ENCODE results near the gene COL7A1. TPM values are rescaled to one million over a fixed set of nuclear protein-coding genes. Genes with fewer than 3 reads are reported as not detected.

COL7A1 gene
- total RNA-seq, 1 experiment from 2014 or later, result 8.1 TPM

DNA sequence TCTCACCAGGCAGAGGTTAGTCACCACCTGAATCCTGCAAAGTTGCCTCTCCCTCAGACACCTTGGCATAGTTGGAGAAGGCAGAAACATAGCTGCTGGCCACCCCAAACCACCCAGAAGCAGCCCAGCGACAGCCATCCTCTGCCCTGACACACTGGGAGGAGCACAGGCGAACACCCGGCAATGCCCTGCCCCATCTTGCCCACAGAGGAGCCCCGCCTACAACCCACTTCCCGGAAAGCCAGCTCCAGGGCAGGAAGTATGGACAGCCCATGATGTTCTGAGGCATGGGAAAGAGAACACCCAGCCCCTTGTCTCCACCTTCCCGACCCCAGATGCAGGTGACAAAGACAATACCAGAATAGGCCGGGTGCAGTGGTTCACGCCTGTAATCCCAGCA is 78.6 kb downstream of the COL7A1 start (continued):
- no peak for TF ChIP-seq FOXP1 (CRISPR knock-in tag; IDR thresholded peaks at IDR 0.05; ENCODE audit: borderline replicate concordance)

DNA sequence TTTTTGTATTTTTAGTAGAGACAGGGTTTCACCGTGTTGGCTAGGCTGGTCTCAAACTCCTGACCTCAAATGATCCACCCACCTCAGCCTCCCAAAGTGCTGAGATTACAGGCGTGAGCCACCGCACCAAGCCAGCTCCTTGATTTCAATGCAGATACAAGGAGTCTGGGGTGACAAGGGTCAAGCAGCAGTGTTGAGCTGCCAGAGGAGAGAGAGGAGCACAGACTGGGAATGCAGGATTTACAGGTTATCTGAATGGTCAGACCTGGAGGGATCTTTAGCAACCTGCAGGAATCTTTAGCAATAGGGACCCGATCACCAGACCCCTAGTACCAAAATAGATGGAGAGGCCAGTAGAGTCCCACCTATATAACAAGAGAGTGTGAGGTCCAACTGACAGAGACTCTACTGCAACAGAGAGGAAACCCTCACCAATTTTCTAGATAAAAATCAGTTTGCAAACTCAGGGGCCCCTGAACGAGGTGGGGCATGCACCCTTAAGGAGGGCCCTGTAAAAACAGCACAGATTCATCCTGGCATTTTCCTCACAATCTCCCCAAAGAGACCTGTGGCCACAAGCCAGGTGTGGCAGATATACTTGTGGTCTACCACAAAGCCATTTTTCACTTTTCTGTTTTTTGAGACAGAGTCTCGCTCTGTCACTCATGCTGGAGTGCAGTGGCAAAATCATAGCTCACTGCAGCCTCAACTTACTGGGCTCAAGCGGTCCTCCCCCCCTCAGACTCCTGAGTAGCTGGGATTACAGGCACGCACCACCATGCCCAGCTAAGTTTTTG is 80.5 kb downstream of the COL7A1 start:
- peaks cover 4% of the 10 kb centered on the region; the same call in 1 of the 2 replicates for H3K36me3 Mint-ChIP-seq
- no peak overlapping the region for H3K27ac Mint-ChIP-seq
- no peak overlapping the region for H3K4me3 Mint-ChIP-seq
- H3K9me3 Mint-ChIP-seq, result no peaks in the 10 kb centered on the region
- ChIA-PET CTCF (interaction anchor here (2.4 kb wide), 1 partner anchor 79 kb away, joined by 11 read pairs; no protein-coding TSS in a partner anchor), POLR2A (no interaction called here)
- H3K27me3 Mint-ChIP-seq (ENCODE audit: low read depth), result no peaks in the 10 kb centered on the region
- TF ChIP-seq RORB (CRISPR knock-in tag; IDR thresholded peaks at IDR 0.05) (no peak), KAT7 (CRISPR knock-in tag; IDR thresholded peaks at IDR 0.05; ENCODE audit: borderline replicate concordance) (no peak), ZNF423 (CRISPR knock-in tag; IDR thresholded peaks at IDR 0.05) (no peak), NFE2L1 (CRISPR knock-in tag; IDR thresholded peaks at IDR 0.05) (no peak), ZNF263 (CRISPR knock-in tag; IDR thresholded peaks at IDR 0.05; ENCODE audit: low read depth) (no peak), NR2C2 (CRISPR knock-in tag; IDR thresholded peaks at IDR 0.05) (no peak), HMGA2 (CRISPR knock-in tag; IDR thresholded peaks at IDR 0.05) (no peak), TCF7 (CRISPR knock-in tag; IDR thresholded peaks at IDR 0.05; ENCODE audit: low read depth) (no peak), FOXJ3 (CRISPR knock-in tag; IDR thresholded peaks at IDR 0.05; ENCODE audit: borderline replicate concordance) (no peak), RELA (CRISPR knock-in tag; IDR thresholded peaks at IDR 0.05; ENCODE audit: borderline replicate concordance) (no peak), JAZF1 (CRISPR knock-in tag; IDR thresholded peaks at IDR 0.05) (no peak), SOX15 (CRISPR knock-in tag; IDR thresholded peaks at IDR 0.05) (no peak)
- TF ChIP-seq, protein P1, sequence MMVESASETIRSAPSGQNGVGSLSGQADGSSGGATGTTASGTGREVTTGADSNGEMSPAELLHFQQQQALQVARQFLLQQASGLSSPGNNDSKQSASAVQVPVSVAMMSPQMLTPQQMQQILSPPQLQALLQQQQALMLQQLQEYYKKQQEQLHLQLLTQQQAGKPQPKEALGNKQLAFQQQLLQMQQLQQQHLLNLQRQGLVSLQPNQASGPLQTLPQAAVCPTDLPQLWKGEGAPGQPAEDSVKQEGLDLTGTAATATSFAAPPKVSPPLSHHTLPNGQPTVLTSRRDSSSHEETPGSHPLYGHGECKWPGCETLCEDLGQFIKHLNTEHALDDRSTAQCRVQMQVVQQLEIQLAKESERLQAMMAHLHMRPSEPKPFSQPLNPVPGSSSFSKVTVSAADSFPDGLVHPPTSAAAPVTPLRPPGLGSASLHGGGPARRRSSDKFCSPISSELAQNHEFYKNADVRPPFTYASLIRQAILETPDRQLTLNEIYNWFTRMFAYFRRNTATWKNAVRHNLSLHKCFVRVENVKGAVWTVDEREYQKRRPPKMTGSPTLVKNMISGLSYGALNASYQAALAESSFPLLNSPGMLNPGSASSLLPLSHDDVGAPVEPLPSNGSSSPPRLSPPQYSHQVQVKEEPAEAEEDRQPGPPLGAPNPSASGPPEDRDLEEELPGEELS (CRISPR knock-in tag; IDR thresholded peaks at IDR 0.05), result no peak
- TF ChIP-seq, protein P2, sequence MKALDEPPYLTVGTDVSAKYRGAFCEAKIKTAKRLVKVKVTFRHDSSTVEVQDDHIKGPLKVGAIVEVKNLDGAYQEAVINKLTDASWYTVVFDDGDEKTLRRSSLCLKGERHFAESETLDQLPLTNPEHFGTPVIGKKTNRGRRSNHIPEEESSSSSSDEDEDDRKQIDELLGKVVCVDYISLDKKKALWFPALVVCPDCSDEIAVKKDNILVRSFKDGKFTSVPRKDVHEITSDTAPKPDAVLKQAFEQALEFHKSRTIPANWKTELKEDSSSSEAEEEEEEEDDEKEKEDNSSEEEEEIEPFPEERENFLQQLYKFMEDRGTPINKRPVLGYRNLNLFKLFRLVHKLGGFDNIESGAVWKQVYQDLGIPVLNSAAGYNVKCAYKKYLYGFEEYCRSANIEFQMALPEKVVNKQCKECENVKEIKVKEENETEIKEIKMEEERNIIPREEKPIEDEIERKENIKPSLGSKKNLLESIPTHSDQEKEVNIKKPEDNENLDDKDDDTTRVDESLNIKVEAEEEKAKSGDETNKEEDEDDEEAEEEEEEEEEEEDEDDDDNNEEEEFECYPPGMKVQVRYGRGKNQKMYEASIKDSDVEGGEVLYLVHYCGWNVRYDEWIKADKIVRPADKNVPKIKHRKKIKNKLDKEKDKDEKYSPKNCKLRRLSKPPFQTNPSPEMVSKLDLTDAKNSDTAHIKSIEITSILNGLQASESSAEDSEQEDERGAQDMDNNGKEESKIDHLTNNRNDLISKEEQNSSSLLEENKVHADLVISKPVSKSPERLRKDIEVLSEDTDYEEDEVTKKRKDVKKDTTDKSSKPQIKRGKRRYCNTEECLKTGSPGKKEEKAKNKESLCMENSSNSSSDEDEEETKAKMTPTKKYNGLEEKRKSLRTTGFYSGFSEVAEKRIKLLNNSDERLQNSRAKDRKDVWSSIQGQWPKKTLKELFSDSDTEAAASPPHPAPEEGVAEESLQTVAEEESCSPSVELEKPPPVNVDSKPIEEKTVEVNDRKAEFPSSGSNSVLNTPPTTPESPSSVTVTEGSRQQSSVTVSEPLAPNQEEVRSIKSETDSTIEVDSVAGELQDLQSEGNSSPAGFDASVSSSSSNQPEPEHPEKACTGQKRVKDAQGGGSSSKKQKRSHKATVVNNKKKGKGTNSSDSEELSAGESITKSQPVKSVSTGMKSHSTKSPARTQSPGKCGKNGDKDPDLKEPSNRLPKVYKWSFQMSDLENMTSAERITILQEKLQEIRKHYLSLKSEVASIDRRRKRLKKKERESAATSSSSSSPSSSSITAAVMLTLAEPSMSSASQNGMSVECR (CRISPR knock-in tag; IDR thresholded peaks at IDR 0.05; ENCODE audit: borderline replicate concordance), result no peak
- TF ChIP-seq, protein P3, sequence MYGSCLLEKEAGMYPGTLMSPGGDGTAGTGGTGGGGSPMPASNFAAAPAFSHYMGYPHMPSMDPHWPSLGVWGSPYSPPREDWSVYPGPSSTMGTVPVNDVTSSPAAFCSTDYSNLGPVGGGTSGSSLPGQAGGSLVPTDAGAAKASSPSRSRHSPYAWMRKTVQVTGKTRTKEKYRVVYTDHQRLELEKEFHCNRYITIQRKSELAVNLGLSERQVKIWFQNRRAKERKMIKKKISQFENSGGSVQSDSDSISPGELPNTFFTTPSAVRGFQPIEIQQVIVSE (CRISPR knock-in tag; IDR thresholded peaks at IDR 0.05; ENCODE audit: borderline replicate concordance), result no peak
- TF ChIP-seq, protein P4, sequence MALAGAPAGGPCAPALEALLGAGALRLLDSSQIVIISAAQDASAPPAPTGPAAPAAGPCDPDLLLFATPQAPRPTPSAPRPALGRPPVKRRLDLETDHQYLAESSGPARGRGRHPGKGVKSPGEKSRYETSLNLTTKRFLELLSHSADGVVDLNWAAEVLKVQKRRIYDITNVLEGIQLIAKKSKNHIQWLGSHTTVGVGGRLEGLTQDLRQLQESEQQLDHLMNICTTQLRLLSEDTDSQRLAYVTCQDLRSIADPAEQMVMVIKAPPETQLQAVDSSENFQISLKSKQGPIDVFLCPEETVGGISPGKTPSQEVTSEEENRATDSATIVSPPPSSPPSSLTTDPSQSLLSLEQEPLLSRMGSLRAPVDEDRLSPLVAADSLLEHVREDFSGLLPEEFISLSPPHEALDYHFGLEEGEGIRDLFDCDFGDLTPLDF (CRISPR knock-in tag; IDR thresholded peaks at IDR 0.05), result no peak
- TF ChIP-seq, protein P5, sequence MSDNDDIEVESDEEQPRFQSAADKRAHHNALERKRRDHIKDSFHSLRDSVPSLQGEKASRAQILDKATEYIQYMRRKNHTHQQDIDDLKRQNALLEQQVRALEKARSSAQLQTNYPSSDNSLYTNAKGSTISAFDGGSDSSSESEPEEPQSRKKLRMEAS (CRISPR knock-in tag; IDR thresholded peaks at IDR 0.05), result no peak
- TF ChIP-seq, protein P6, sequence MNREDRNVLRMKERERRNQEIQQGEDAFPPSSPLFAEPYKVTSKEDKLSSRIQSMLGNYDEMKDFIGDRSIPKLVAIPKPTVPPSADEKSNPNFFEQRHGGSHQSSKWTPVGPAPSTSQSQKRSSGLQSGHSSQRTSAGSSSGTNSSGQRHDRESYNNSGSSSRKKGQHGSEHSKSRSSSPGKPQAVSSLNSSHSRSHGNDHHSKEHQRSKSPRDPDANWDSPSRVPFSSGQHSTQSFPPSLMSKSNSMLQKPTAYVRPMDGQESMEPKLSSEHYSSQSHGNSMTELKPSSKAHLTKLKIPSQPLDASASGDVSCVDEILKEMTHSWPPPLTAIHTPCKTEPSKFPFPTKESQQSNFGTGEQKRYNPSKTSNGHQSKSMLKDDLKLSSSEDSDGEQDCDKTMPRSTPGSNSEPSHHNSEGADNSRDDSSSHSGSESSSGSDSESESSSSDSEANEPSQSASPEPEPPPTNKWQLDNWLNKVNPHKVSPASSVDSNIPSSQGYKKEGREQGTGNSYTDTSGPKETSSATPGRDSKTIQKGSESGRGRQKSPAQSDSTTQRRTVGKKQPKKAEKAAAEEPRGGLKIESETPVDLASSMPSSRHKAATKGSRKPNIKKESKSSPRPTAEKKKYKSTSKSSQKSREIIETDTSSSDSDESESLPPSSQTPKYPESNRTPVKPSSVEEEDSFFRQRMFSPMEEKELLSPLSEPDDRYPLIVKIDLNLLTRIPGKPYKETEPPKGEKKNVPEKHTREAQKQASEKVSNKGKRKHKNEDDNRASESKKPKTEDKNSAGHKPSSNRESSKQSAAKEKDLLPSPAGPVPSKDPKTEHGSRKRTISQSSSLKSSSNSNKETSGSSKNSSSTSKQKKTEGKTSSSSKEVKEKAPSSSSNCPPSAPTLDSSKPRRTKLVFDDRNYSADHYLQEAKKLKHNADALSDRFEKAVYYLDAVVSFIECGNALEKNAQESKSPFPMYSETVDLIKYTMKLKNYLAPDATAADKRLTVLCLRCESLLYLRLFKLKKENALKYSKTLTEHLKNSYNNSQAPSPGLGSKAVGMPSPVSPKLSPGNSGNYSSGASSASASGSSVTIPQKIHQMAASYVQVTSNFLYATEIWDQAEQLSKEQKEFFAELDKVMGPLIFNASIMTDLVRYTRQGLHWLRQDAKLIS (CRISPR knock-in tag; IDR thresholded peaks at IDR 0.05; ENCODE audit: borderline replicate concordance), result no peak
- TF ChIP-seq, protein P7, sequence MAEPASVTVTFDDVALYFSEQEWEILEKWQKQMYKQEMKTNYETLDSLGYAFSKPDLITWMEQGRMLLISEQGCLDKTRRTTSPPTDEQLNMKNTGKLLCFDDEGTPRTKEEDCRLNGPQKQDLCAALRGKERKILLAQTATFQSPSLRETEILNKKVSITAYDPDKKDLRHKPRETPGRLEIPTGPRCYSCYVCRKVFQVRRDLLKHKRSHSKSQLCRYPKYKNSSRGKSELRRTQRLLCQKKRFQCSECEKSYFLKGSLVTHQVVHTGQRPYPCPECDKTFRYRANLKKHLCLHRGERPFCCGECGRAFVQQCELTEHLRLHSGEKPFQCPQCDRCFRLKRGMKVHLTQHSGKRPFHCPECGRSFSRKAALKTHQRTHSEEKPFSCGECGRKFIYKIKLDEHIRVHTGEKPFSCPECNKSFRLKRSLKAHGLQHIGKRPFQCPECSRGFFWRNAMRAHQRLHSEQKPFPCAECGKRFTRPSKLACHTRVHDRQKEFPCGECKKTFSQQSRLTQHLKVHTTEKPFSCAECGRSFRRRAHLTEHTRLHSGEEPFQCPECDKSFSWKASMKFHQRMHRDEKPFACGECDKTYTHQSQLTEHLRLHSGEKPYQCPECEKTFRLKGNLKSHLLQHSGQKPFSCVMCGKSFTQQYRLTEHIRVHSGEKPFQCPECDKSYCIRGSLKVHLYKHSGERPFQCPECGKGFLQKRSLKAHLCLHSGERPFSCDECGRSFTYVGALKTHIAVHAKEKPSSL (CRISPR knock-in tag; conservative IDR thresholded peaks at IDR 0.05), result no peak
- ATAC-seq (no peak), DNase-seq (ENCODE audit: low spot score) (no peak)
- H3K4me1 Mint-ChIP-seq, result peaks cover 2% of the 10 kb centered on the region; the same call in 1 of the 2 replicates
